DMS153 (cell line): ENCODE data around the gene CDK18.
"Not testable (repeated sequence)": the region's sequence is repeated elsewhere in the genome, so short reads cannot be mapped to it uniquely, and the experiment has no call there.

Source experiments
- DNase-seq: peaks from one replicate; lab custom pipeline; 2025; lab: John Stamatoyannopoulos, UW

The CDK18 gene

DNA sequence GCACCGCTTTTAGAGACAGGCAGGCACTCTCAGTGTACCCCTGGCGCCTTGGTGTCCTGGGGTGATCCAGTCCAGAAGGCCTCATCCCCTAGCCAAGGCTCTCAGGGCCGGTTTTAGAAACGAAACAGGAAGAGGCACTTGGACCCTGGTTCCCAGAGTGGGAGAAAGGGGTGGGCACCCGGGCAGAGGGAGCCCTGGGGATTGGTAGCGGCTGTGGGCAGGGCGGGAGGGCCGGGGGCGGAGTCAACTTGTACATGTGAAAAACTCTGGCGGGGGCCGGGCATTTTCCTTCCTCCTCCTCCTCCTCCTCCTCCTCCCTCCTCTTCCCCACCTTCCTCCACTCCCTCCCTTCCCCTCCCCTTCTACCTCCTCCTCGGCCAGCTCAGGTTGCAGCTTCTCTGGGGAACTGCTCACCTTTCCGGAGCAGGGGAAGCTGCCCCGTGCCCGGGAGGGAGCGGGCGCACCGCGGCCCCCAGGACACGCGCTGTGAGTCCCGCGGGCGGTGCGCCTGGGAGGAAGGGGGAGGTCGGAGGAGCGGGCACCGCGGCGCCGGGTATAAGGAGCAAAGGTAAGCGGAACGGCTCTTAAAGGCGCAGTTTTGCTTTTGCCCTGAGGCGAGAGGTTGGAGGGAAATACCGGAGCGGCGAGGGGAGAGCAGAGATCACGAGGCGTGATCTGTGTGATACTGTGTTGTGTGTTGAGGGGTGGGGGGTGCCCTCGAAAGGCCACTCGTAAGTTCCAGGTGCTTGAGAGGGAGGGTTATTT lies at the start of gene CDK18:
TSS of gene CDK18 (plus strand) at position 359 of the 765 bp plus-strand sequence. CDS start 18,499 bp downstream, outside the sequence.
- peak; percentile 90 for DNase-seq

DNA sequence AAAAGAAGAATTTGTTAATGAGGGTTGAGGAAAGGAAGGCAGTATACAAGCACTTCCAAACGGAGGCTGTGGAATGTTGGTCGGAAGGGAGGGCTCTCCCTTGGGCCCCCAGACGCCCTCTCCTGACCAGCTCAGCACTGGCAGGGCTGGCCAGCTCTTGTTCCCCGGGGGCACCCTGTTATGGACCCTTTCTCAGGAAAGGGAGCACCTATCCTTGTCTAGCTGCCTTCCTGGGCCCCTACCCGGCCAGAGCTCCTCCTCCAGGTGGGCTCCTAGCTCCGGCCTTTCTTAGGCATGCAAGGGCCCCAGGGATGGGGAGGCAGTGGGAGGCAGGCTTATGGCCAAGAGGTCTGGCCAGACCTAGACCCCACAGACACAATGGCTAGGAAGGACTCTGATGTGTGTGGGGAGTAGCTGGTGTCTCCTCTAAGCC lies 49.5 kb upstream of the CDK18 start:
- DNase-seq = no peak

DNA sequence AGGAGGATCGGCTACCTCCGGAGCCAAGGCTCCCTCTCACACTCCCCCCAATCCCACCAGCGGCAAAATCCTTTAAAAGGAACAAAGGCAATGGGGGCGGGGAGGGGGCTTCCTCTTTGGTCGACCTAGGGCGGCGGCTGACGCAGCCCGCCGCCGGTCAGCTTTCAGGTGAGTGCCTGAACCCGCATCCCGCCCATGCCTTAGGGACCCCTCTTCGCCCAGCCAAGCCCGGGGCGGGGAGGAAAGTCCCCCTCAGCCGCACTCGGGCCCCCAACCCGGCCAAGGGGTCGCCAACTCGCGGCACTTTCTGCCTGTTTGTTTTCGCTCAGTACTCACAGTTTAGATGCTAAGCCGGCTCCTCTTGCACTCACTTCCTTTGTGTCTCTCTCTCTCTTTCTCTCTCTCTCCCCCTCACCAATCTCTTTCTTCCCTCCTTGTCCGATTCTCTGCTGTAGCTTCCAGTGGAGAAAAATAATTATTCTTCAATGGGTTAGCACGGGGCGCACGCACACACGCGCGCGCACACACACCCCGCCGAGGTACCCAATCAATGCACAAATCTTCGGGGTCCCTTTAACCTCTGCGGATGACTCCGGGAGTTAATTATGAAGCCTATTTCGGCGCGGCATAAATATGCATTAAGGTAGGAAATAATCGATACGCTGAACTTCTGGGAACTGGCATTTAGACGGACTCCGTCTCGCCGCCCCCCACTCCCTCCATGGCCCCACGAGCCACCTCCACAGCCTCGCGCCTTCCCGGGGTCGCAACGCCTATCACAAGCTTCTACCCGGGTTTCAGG lies 48.7 kb upstream of the CDK18 start, which contains the start of gene BLACAT1:
TSS of gene BLACAT1 (minus strand) at position 465 of the 802 bp plus-strand sequence.
- no peak for DNase-seq

- peak; percentile 16 for DNase-seq
Measured at GRCh38 chr1:205456383-205456867, 48.0 kb upstream of the CDK18 start.

DNA sequence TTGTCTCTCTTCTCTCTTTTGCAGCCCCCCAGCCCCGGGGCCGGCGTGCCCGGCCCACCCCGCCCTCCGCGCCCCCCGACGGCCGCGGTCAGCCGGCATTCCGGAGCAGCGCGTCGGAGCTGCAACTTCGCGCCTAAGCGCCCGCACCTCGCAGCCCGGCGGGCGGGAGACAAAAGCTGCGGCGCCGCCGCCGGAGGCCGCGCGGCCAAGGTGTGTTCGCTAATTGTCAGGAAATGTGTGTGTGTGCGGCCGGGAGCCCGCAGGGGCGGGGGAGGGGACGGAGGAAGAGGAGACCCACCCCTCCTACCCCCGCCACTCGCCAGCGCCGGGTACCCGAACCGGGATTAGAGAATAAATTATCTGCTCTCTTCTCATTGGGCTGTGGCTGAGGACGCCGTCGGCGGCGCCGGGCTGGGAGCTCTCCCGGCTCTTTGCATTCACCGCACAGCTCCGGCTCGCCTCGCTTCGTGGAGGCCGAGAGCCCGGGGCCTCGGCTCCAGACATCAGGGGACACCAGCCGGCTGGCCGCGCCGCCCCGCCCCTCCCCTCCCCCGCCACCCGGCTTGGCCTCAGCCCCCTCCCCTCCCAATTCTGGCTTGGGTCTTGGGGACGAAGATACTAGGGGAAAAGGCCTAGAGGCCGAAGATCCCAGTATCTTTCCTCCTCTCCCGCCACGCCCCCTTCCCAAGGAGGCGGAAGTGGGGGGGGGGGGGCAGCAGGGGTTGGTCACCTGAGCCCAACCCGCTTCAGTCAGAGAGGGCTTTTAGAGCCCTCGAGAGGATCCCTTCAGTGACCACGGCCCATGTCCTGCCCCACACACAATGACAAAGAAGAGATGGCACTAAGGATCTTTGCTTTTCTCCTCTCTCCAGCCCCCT lies 47.4 kb upstream of the CDK18 start:
- peak; percentile 83 for DNase-seq

DNA sequence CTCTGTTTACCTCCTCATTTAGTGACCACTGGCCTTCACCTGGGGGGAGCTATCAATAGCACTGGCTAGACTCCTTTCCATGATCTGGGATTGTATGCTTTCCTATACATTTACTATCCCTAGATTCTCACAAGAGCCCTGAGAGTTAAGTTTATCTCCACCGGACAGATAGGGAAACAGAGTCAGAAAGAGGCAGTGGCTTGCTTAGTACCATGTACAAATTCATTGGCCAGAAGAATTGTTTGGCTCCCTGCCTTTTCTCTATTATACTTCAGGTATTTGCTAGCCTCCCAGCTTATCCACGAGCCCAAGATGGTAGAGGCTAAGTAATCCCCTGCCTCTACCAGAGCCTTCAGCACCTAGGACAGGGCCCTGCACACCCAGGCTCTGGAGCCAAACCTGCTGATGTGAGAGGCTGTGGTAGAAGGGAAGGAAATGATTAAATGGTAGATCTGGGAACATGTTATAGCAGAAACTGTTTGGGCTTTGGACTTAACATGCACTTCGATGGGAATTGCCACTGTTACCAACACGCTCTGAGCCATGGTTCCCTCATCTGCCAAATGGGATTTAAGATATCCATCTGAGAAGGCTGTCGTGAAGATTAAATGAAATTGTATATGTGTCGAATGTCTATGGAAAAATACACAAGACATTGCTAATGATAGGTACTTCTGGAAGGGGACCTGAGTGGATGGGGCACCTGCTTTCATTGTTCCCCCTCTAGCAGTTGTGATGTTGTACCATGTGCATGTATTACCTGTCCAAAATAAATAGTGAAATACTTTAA lies 45.5 kb upstream of the CDK18 start:
- DNase-seq = no peak

GRCh38 chr1:205465392-205465791 lies 39.1 kb upstream of the CDK18 start:
- no peak for DNase-seq

DNA sequence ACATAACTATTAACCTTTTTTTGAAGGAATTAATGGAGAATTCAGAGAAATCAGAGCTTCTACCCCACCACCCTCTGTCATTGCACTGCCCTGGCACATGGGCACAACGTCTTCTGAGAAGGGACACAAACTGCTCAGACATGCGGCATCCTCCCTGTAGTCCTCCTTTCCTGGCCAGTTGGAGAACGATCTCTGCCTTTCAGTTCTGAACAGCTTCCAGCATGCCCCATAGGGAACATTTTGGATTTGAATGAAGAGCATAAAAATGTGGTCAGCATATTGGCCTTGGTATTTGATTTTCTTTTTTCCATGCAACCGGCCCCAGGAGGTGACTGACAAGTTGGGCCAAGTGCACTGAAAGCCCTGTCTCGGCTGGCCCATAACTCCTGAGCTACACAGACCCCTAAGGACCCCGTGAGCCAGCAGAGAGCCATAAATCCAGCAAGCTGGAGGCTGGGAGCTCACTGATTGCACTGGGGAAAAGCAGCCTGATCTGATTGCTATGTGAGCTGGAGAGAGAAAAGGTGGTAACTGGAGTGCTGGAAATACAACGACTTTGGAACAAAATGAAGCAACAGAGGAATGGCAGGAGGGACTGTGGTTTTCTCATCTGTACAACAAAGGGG lies 37.8 kb upstream of the CDK18 start:
- no peak for DNase-seq

GRCh38 chr1:205470131-205470530 lies 34.3 kb upstream of the CDK18 start:
- DNase-seq = no peak

DNA sequence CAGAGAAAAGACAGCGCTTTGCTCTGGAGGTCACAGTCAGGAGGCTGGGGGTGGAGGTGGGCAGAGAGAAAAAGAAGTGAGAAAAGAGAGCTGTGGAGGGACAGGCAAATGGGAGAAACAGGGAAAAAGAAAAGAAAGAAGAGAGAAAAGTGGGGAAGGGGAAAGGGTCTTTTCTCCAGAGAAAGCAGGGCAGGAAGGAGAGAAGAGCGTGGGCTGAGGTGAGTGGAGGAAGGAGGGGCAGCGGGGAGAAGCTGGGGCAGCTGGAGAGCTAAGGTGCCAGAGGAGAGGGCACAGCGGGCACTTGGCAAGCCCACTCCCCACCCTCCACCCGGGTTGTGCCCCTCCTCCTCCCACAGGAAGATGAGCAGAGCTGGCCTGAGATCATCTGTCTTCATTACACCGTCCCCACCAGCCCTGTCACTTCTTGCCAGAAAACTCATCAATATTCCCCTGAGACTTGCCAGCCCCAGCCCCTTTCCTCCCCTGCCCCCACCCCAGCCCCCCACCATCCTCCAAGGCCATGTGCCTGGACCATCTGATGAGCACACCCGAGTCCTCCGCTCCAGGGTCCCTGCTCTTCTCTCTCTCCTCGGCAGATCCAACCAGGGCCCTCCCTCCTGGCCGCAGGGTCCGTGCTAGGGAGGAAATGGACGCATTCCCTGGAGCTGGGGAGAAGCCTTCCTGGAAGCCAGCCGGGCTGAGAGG lies 31.6 kb upstream of the CDK18 start:
- DNase-seq = no peak

- DNase-seq = no peak
Measured at GRCh38 chr1:205473475-205473874, 31.0 kb upstream of the CDK18 start.

GRCh38 chr1:205473966-205474365 lies 30.5 kb upstream of the CDK18 start:
- no peak for DNase-seq

- no peak for DNase-seq
Measured at GRCh38 chr1:205474571-205474970, 29.9 kb upstream of the CDK18 start.

GRCh38 chr1:205475855-205476254 lies 28.6 kb upstream of the CDK18 start:
- DNase-seq = no peak

GRCh38 chr1:205476648-205477047 lies 27.8 kb upstream of the CDK18 start:
- no peak for DNase-seq

GRCh38 chr1:205477121-205477758 lies 27.2 kb upstream of the CDK18 start:
- no peak for DNase-seq

DNA sequence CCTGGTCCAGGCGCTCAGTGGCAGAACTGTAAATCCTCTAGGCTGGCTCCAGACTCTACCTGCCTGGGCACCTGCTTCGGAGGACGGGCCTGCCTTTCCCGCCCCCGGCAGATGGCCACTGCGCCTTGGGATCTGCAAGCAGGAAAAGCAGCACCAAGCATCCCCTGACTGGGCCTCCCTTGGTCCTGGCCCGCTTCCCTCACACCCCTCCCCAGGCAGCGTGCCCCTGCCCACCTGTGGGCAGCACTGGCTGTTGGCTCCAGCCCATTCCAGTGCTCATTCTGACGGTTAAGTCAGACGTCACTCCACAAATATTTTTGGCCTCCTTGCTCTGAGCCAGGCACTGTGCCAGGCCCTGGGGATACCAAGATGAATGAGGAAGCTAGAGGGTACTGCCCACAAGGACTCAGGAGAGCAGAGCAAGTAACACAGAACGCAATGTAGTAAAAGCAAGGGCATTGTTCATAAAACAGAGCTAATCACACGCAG lies 26.7 kb upstream of the CDK18 start:
- DNase-seq = peak; percentile 66

DNA sequence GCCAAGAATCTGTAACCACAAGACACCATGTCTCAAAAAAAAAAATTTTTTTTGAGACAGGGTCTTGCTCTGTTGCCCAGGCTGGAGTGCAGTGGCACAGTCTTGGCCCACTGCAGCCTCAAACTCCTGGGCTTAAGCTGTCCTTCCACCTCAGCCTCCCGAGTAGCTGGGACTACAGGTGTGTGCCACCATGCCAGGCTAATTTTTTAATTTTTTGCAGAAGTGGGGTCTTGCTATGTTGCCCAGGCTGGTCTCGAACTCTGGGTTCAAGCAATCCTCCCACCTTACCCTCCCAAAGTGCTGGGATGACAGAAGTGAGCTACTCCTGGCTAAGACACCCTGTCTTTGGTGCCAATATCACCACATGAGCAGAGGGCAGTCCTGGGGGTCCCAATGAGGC lies 25.5 kb upstream of the CDK18 start:
- DNase-seq = not testable (repeated sequence)

DNA sequence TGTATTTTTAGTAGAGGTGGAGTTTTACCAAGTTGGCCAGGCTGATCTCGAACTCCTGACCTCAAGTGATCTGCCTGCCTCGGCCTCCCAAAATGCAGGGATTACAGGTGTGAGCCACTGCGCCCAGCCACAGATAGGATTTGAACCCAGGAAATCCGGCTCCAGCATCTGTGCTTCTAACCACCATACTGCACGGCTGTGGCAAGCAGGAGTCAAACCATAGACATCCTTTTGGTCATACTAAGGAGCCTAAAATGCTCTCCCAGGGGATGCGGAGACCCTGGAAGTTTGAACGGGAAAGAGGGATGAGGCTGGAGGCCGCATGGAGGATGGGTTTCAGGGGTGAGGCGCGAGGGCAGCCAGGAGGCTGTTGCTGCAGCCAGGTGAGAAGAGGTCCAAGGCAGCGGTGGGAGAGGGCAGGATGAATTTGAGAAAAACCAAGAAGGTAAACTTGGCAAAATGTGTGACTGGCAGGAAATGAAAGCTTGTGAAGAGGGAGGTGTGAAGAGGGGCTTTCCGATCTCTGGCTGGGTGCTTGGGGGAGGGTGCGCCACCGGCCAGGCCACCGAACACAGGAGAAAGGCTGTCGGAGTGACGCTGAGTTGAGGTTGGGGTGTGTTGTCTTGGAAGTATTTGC lies 24.0 kb upstream of the CDK18 start:
- DNase-seq = no peak
